ENCODE data around the gene RIIAD1. TPM values are rescaled to one million over a fixed set of nuclear protein-coding genes. Genes with fewer than 3 reads are reported as not detected.

The RIIAD1 gene
- total and polyA plus RNA-seq, 7 donors: 0.34 to 5.2 (median 2.6) TPM; not detected in 2

- no peak for TF ChIP-seq CTCF (IDR thresholded peaks at IDR 0.05)
- DNase-seq (no peak), ATAC-seq (no peak)
- Histone ChIP-seq H3K27me3 (ENCODE audit: insufficient read depth in 3 of 3, low read length in 2 of 3) (peaks cover 0 to 29% (median 7%) of the 10 kb centered on the region in 3 donors), H3K4me3 (no peak overlapping the region), H3K36me3 (ENCODE audit: insufficient read depth in 1 of 2, low read depth in 1 of 2) (no peaks in the 10 kb centered on the region), H3K9me3 (no peaks in the 10 kb centered on the region), H3K27ac (no peak overlapping the region), H3K4me1 (peaks cover 7% of the 10 kb centered on the region)
- WGBS, 3 donors: 28 to 40% (median 35%) methylated on average over 17 of the region's 17 CpGs
- intact Hi-C loops (cut with DNase I): no loop called here
These were observed 5.5 kb upstream of the RIIAD1 start for GRCh38 chr1:151715726-151716404.

- intact Hi-C loops (cut with DNase I): no loop called here
- Histone ChIP-seq H3K27me3 (ENCODE audit: insufficient read depth in 3 of 3, low read length in 2 of 3) (peaks cover 0 to 29% (median 7%) of the 10 kb centered on the region in 3 donors), H3K4me1 (peaks cover 7% of the 10 kb centered on the region), H3K36me3 (ENCODE audit: insufficient read depth in 1 of 2, low read depth in 1 of 2) (no peaks in the 10 kb centered on the region), H3K4me3 (no peak overlapping the region), H3K27ac (no peak overlapping the region), H3K9me3 (no peaks in the 10 kb centered on the region)
- ATAC-seq (no peak), DNase-seq (no peak)
- TF ChIP-seq CTCF (IDR thresholded peaks at IDR 0.05): no peak
- WGBS, 3 donors: 3 to 5% (median 5%) methylated on average over 7 to 11 of the region's 11 CpGs
These were observed 4.9 kb upstream of the RIIAD1 start for GRCh38 chr1:151716405-151716762.

- no peak within 1 kb of the TSS for H3K27ac ChIP-seq
- intact Hi-C loops (cut with DNase I): no loop called here
- WGBS, 3 donors: 5 to 7% (median 7%) methylated on average over 25 to 27 of the region's 27 CpGs
- peaks cover 0 to 29% (median 7%) of the 10 kb centered on the region in 3 donors for H3K27me3 ChIP-seq (ENCODE audit: insufficient read depth in 3 of 3, low read length in 2 of 3)
- ATAC-seq (no peak), DNase-seq (no peak)
- no peak for TF ChIP-seq CTCF (IDR thresholded peaks at IDR 0.05)
- no peaks in the 10 kb centered on the region for H3K9me3 ChIP-seq
- H3K36me3 ChIP-seq (ENCODE audit: insufficient read depth in 1 of 2, low read depth in 1 of 2): no peaks in the 10 kb centered on the region
- H3K4me1 ChIP-seq: peaks cover 13% of the 10 kb centered on the region
- peak within 1 kb of the TSS; percentile 9 for H3K4me3 ChIP-seq
These were observed 4.3 kb upstream of the RIIAD1 start, which contains the start of gene CELF3 for GRCh38 chr1:151716771-151717631. Gene CELF3 (minus strand): TSS chr1:151716803. CDS start chr1:151716020, 783 bp downstream.

- intact Hi-C loops (cut with DNase I): no loop called here
- TF ChIP-seq CTCF (IDR thresholded peaks at IDR 0.05): no peak
- Histone ChIP-seq H3K27me3 (ENCODE audit: insufficient read depth in 3 of 3, low read length in 2 of 3) (peaks cover 0 to 29% (median 7%) of the 10 kb centered on the region in 3 donors), H3K27ac (no peak overlapping the region), H3K4me3 (no peak overlapping the region), H3K36me3 (ENCODE audit: insufficient read depth in 1 of 2, low read depth in 1 of 2) (no peaks in the 10 kb centered on the region), H3K9me3 (no peaks in the 10 kb centered on the region), H3K4me1 (peaks cover 16% of the 10 kb centered on the region)
- DNase-seq (no peak), ATAC-seq (no peak)
- WGBS, 3 donors: 37 to 41% (median 39%) methylated on average over 4 of the region's 4 CpGs
These were observed 3.3 kb upstream of the RIIAD1 start for GRCh38 chr1:151718011-151718431.

All from psoas muscle (tissue), 8 donors.